RWPE2 (cell line): ENCODE measurements around the gene CAMK2B.

ENCODE experiments used
- ATAC-seq: fragments of 200-7000 bp; cut with Tn5 transposase; 3 replicates; pipeline ENCODE4 v1.9.1; 2021; ENCODE audit warnings: low read depth
- DNase-seq: peaks from one replicate; pipeline ENCODE4 v3.0.0-alpha.2; 2020; ENCODE audit warnings: low spot score
- H3K27ac ChIP-seq: fragments of 450-650 bp; 2 replicates; pipeline ENCODE4 v1.5.1; 2017; ENCODE audit warnings: mild to moderate bottlenecking; ENCODE audit not compliant: poor library complexity, severe bottlenecking
- H3K27me3 ChIP-seq: fragments of 250-450 bp; sonication (Bioruptor Pico); 2 replicates; pipeline ENCODE4 v1.5.1; 2021; ENCODE audit warnings: mild to moderate bottlenecking, moderate library complexity; ENCODE audit not compliant: insufficient read depth, poor library complexity, severe bottlenecking
- H3K36me3 ChIP-seq: fragments of 250-450 bp; sonication (Bioruptor Pico); 2 replicates; pipeline ENCODE4 v1.5.1; 2020; ENCODE audit warnings: low read depth, mild to moderate bottlenecking, moderate library complexity
- H3K4me1 ChIP-seq: fragments of 250-450 bp; sonication (Bioruptor Pico); 2 replicates; pipeline ENCODE4 v1.5.1; 2021; ENCODE audit warnings: mild to moderate bottlenecking, moderate library complexity; ENCODE audit not compliant: insufficient read depth, poor library complexity, severe bottlenecking
- H3K4me3 ChIP-seq: fragments of 250-450 bp; sonication (Bioruptor Pico); 2 replicates; pipeline ENCODE4 v1.5.1; 2021; ENCODE audit warnings: mild to moderate bottlenecking, moderate library complexity; ENCODE audit not compliant: severe bottlenecking
- H3K9me3 ChIP-seq: fragments of 250-450 bp; sonication (Bioruptor Pico); 2 replicates; pipeline ENCODE4 v1.5.1; 2021; ENCODE audit warnings: mild to moderate bottlenecking, moderate library complexity; ENCODE audit not compliant: severe bottlenecking
- CTCF ChIP-seq: fragments of 450-650 bp; IDR thresholded peaks from one replicate; pipeline ENCODE4 v1.5.1; 2017; ENCODE audit warnings: mild to moderate bottlenecking, moderate library complexity; ENCODE audit not compliant: poor library complexity, severe bottlenecking

CAMK2B gene

DNA sequence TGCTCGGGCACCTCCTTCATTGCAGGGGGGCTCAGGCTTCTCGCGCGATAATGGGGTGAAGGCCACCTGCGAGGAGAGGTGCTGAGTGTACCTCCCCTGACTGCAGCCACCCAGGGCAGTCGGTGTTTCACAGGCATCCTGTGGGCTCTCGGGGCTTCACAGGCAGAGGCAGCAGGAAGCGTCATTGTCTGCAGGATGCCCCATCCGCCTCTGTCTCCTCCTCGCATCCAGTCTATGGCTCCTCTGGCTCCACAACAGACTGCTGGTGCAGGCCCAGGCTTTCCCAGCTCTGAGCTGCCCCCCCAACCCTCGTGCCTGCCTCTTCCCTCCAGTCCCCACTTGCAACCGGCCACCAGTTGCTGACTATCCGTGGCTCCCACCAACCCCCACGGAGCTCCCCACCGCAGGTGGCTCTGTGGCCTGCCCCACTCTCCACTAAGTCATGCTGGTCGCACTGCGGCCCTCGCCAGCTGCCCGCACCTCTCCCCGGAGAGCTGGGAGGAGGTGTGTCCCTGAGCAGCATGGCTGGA lies 36.5 kb downstream of the CAMK2B start:
- H3K27me3 ChIP-seq, result no peaks in the 10 kb centered on the region
- no peak for TF ChIP-seq CTCF
- no peak for ATAC-seq
- DNase-seq, result peak; percentile 48
- no peak overlapping the region for H3K4me3 ChIP-seq
- no peaks in the 10 kb centered on the region for H3K9me3 ChIP-seq
- no peaks in the 10 kb centered on the region for H3K4me1 ChIP-seq
- no peaks in the 10 kb centered on the region for H3K36me3 ChIP-seq
- no peak overlapping the region for H3K27ac ChIP-seq

DNA sequence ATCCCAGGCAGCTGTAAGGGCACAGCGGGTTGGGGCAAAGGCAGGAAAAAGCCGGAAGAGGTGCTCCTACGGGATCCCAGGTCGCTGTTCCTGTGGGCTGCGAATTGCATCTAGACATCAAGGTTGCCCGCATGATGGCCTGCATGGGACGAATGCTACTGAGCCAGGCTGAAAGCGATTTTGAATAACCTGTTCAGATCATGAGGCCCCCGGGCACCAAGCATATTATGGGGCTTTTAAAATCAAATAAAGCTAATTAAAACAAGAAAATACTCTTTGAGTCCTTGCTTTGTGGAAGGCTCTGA lies 37.1 kb downstream of the CAMK2B start:
- DNase-seq (peak; percentile 46), ATAC-seq (no peak)
- Histone ChIP-seq H3K4me1 (no peaks in the 10 kb centered on the region), H3K4me3 (no peak overlapping the region), H3K27me3 (no peaks in the 10 kb centered on the region), H3K27ac (no peak overlapping the region), H3K9me3 (no peaks in the 10 kb centered on the region), H3K36me3 (no peaks in the 10 kb centered on the region)
- TF ChIP-seq CTCF, result no peak

GRCh38 chr7:44287488-44288380 lies 37.7 kb downstream of the CAMK2B start:
- Histone ChIP-seq H3K36me3 (no peaks in the 10 kb centered on the region), H3K27me3 (no peaks in the 10 kb centered on the region), H3K27ac (no peak overlapping the region), H3K4me1 (no peaks in the 10 kb centered on the region), H3K9me3 (no peaks in the 10 kb centered on the region), H3K4me3 (no peak overlapping the region)
- DNase-seq (peak; percentile 34), ATAC-seq (no peak; the same call in 2 of the 3 replicates)
- no peak for TF ChIP-seq CTCF

DNA sequence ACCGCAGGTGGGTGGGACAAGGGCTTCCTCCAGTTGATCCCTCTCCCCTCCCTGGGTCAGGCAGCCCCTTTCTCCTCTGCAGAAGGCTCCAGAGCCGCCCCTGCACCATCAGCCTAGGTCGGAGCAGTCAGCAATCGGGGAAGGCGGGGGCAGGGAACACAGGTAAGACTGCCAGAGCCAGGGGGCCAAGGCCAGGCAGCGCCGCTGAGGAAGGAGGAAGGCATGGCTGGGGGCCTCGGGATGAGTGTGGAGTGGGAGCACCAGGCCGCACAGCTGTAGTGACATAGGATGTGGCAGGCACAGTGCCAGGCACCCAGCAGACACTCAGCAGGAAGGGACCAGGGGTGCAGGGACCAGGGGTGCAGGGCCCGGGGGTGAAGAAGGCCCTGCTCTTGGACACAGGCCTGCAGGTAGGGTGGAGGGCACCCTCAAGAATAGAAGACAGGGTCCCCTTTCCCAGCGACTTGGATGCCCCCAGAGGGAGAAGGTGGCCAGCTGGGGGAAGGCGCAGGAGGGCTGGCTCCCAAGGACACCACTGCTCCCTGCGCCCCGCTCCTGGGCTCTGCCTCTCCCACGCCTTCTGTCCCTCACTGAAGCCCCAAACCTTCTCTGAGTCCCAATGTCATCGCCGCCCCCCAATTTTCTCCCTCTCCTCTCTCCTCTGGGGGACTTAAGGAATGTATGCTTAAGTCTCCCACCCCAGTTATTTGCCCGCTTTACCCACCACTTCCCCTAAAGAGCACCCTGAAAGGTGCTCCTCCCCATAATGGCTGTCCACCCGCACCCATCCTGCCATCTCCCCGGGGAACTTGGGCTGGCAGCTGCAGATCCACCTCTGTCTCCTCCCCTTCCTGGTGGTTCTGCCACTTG lies 38.5 kb downstream of the CAMK2B start:
- no peak for TF ChIP-seq CTCF
- Histone ChIP-seq H3K36me3 (no peaks in the 10 kb centered on the region), H3K4me1 (no peaks in the 10 kb centered on the region), H3K4me3 (no peak overlapping the region), H3K9me3 (no peaks in the 10 kb centered on the region), H3K27ac (no peak overlapping the region), H3K27me3 (no peaks in the 10 kb centered on the region)
- no peak for ATAC-seq
- DNase-seq, result peak; percentile 23
